SU-DHL-6 (cell line): ENCODE measurements around the gene BMPR1A.

Source experiments
- H2AFZ ChIP-seq: fragments of 200-600 bp; sonication (generic); 2 replicates; pipeline ENCODE4 v1.6.1; 2014; ENCODE audit warnings: low read depth, mild to moderate bottlenecking, moderate library complexity, mixed read lengths, antibody characterized with exemption, low read length; ENCODE audit not compliant: severe bottlenecking
- H3F3A ChIP-seq: fragments of 200-600 bp; shearing (Covaris generic); 2 replicates; pipeline ENCODE4 v1.6.0; 2016; ENCODE audit warnings: antibody characterized with exemption, mild to moderate bottlenecking; ENCODE audit not compliant: insufficient read depth
- H3K27ac ChIP-seq: fragments of 200-600 bp; sonication (generic); 2 replicates; pipeline ENCODE4 v1.5.1; 2016; ENCODE audit warnings: low read depth, mild to moderate bottlenecking, low read length, moderate library complexity, mixed read lengths
- H3K27me3 ChIP-seq: fragments of 200-600 bp; sonication (generic), shearing (Covaris generic); 2 replicates; pipeline ENCODE4 v1.6.0; 2014; ENCODE audit warnings: mild to moderate bottlenecking, low read length
- H3K36me3 ChIP-seq: fragments of 200-600 bp; sonication (generic); 2 replicates; pipeline ENCODE4 v1.6.1; 2014; ENCODE audit warnings: mild to moderate bottlenecking, low read length, mixed read lengths
- H3K4me2 ChIP-seq: fragments of 300-600, 200-600 bp; shearing (Covaris generic), sonication (generic); 2 replicates; pipeline ENCODE4 v1.6.0; 2014; ENCODE audit warnings: low read length, low read depth, mild to moderate bottlenecking; ENCODE audit not compliant: poor library complexity, severe bottlenecking
- H3K4me3 ChIP-seq: fragments of 200-600 bp; sonication (generic); 2 replicates; pipeline ENCODE4 v1.5.1; 2014; ENCODE audit warnings: antibody characterized with exemption, low read length, mild to moderate bottlenecking, mixed read lengths; ENCODE audit not compliant: insufficient read depth, poor library complexity, severe bottlenecking
- H3K79me2 ChIP-seq: fragments of 200-600 bp; sonication (generic); 2 replicates; pipeline ENCODE4 v1.6.1; 2014; ENCODE audit warnings: mild to moderate bottlenecking, low read length, moderate library complexity; ENCODE audit not compliant: insufficient read depth
- H3K9ac ChIP-seq: fragments of 200-600 bp; sonication (generic); 2 replicates; pipeline ENCODE4 v1.7.0; 2014; ENCODE audit warnings: mild to moderate bottlenecking, low read length
- H3K9me2 ChIP-seq: fragments of 200-600 bp; sonication (generic); replicated peaks from 2 replicates; pipeline ENCODE4 v1.6.1; 2014; ENCODE audit warnings: low read length; ENCODE audit not compliant: insufficient read depth
- H3K9me3 ChIP-seq: fragments of 200-600 bp; sonication (generic); 2 replicates; pipeline ENCODE4 v1.6.1; 2014; ENCODE audit warnings: low read length, mixed read lengths; ENCODE audit not compliant: insufficient read depth
- H4K20me1 ChIP-seq: fragments of 200-600 bp; sonication (generic); 2 replicates; pipeline ENCODE4 v1.6.1; 2014; ENCODE audit warnings: low read depth, mild to moderate bottlenecking, antibody characterized with exemption, low read length, moderate library complexity, mixed read lengths
- CTCF ChIP-seq: fragments of 200-600 bp; sonication (generic); IDR thresholded peaks from one replicate; pipeline ENCODE4 v1.5.1; 2017; ENCODE audit warnings: antibody characterized with exemption, mild to moderate bottlenecking, low read length, moderate library complexity; ENCODE audit not compliant: insufficient read depth, poor library complexity, severe bottlenecking
- EZH2phosphoT487 ChIP-seq: fragments of 200-600 bp; sonication (generic), shearing (Covaris generic); conservative IDR thresholded peaks from 2 replicates; pipeline ENCODE4 v1.6.1; 2018; ENCODE audit warnings: mild to moderate bottlenecking, antibody characterized with exemption, low read length, moderate library complexity, mixed read lengths

The BMPR1A gene

GRCh38 chr10:86828145-86828544, 71.7 kb downstream of the BMPR1A start:
- Histone ChIP-seq H3K79me2 (peaks cover 64% of the 10 kb centered on the region), H3K4me2 (no peak overlapping the region), H4K20me1 (peaks cover 17% of the 10 kb centered on the region; the same call in 1 of the 2 replicates), H3K27me3 (no peaks in the 10 kb centered on the region), H3K9ac (no peak overlapping the region), H3K9me2 (no peaks in the 10 kb centered on the region), H3K36me3 (no peaks in the 10 kb centered on the region), H3K4me3 (no peak overlapping the region), H3F3A (no peaks in the 10 kb centered on the region), H3K9me3 (no peaks in the 10 kb centered on the region), H3K27ac (no peak overlapping the region), H2AFZ (no peak overlapping the region)
- TF ChIP-seq EZH2phosphoT487 = no peak
- TF ChIP-seq CTCF = no peak

GRCh38 chr10:86829472-86829871, 73.1 kb downstream of the BMPR1A start:
- H3K9me2 ChIP-seq = no peaks in the 10 kb centered on the region
- H3K27me3 ChIP-seq = no peaks in the 10 kb centered on the region
- no peak overlapping the region for H3K4me3 ChIP-seq
- TF ChIP-seq CTCF = no peak
- TF ChIP-seq EZH2phosphoT487 = no peak
- no peaks in the 10 kb centered on the region for H3K36me3 ChIP-seq
- H3F3A ChIP-seq = no peaks in the 10 kb centered on the region
- H3K9me3 ChIP-seq = no peaks in the 10 kb centered on the region
- no peak overlapping the region for H3K4me2 ChIP-seq
- H4K20me1 ChIP-seq = peaks cover 22% of the 10 kb centered on the region; the same call in 1 of the 2 replicates
- peaks cover 65% of the 10 kb centered on the region for H3K79me2 ChIP-seq
- no peak overlapping the region for H2AFZ ChIP-seq
- no peak overlapping the region for H3K27ac ChIP-seq
- H3K9ac ChIP-seq = no peak overlapping the region

GRCh38 chr10:86830043-86830591, 73.7 kb downstream of the BMPR1A start:
- peaks cover 24% of the 10 kb centered on the region; the same call in 1 of the 2 replicates for H4K20me1 ChIP-seq
- no peaks in the 10 kb centered on the region for H3K9me2 ChIP-seq
- no peaks in the 10 kb centered on the region for H3K27me3 ChIP-seq
- H3K9ac ChIP-seq = no peak overlapping the region
- H3K27ac ChIP-seq = no peak overlapping the region
- H3K36me3 ChIP-seq = no peaks in the 10 kb centered on the region
- peaks cover 65% of the 10 kb centered on the region for H3K79me2 ChIP-seq
- H3F3A ChIP-seq = no peaks in the 10 kb centered on the region
- TF ChIP-seq CTCF = no peak
- no peak for TF ChIP-seq EZH2phosphoT487
- no peaks in the 10 kb centered on the region for H3K9me3 ChIP-seq
- H3K4me2 ChIP-seq = no peak overlapping the region
- no peak overlapping the region for H3K4me3 ChIP-seq
- H2AFZ ChIP-seq = no peak overlapping the region
